Measurements from ENCODE around the gene RAG1.
"Not testable (repeated sequence)": the region's sequence is repeated elsewhere in the genome, so short reads cannot be mapped to it uniquely, and the experiment has no call there.

Gene RAG1

GRCh38 chr11:36567694-36568093 lies at the start of gene RAG1:
RAG1 (plus strand) TSS chr11:36568007; CDS start chr11:36573305, 5,298 bp downstream.
- DNase-seq = no peak

- DNase-seq = no peak
Observed at GRCh38 chr11:36530840-36531239, 37.0 kb upstream of the RAG1 start.

GRCh38 chr11:36532941-36533601 lies 34.7 kb upstream of the RAG1 start:
- no peak for DNase-seq

- DNase-seq = no peak
Observed at GRCh38 chr11:36534276-36534840, 33.4 kb upstream of the RAG1 start.

GRCh38 chr11:36540998-36541397 lies 26.8 kb upstream of the RAG1 start:
- DNase-seq = no peak

- DNase-seq = no peak
Observed at GRCh38 chr11:36550385-36551115, 17.3 kb upstream of the RAG1 start.

- not testable (repeated sequence) for DNase-seq
Observed at GRCh38 chr11:36557390-36557789, 10.4 kb upstream of the RAG1 start.

GRCh38 chr11:36557991-36558390 lies 9.8 kb upstream of the RAG1 start:
- DNase-seq = no peak

- DNase-seq = no peak
Observed at GRCh38 chr11:36558571-36559413, 9.0 kb upstream of the RAG1 start.

GRCh38 chr11:36564376-36565030 lies 3.3 kb upstream of the RAG1 start:
- peak; percentile 18 for DNase-seq

- DNase-seq = no peak
Observed at GRCh38 chr11:36565031-36565610, 2.7 kb upstream of the RAG1 start.

- no peak for DNase-seq
Observed at GRCh38 chr11:36566407-36567053, 1.3 kb upstream of the RAG1 start.

GRCh38 chr11:36569095-36569494 lies 1.3 kb downstream of the RAG1 start:
- DNase-seq = no peak

GRCh38 chr11:36574486-36574885 lies 6.7 kb downstream of the RAG1 start:
- no peak for DNase-seq

- no peak for DNase-seq
Observed at GRCh38 chr11:36577373-36577772, 9.6 kb downstream of the RAG1 start.

GRCh38 chr11:36577859-36578258 lies 10.1 kb downstream of the RAG1 start:
- DNase-seq = no peak

- no peak for DNase-seq
Observed at GRCh38 chr11:36578458-36578857, 10.7 kb downstream of the RAG1 start.

- no peak for DNase-seq
Observed at GRCh38 chr11:36581536-36581935, 13.7 kb downstream of the RAG1 start.

- DNase-seq = no peak
Observed at GRCh38 chr11:36583667-36584066, 15.9 kb downstream of the RAG1 start.

- DNase-seq = no peak
Observed at GRCh38 chr11:36586543-36586942, 18.7 kb downstream of the RAG1 start.

GRCh38 chr11:36588099-36588498 lies 20.3 kb downstream of the RAG1 start:
- DNase-seq = no peak

- no peak for DNase-seq
Observed at GRCh38 chr11:36590513-36590912, 22.7 kb downstream of the RAG1 start.
